Measurements from ENCODE around the gene PRUNE2. TPM values are rescaled to one million over a fixed set of nuclear protein-coding genes. Genes with fewer than 3 reads are reported as not detected.

The PRUNE2 gene
- total and polyA plus RNA-seq, 2 experiments from 2014 or later: 0.46 to 4.1 TPM

DNA sequence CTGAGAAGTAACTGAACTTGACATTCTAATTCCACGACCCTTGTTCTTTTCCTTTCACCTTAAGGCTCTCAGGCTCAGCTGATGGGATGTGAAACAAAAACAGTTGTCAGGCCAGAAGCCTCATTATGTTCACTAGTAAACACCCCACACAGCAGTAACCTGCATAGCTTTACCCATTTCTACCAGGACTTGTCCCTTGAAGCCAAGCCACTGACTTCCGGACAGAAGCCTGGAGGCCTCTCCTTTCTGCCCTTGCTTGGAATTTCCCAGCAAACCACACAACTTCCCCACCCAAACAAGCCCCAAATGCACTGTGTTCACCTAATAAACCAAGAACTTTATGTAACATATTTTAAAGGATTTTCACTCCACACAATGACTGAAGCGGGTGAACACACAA, 19.6 kb downstream of the PRUNE2 start:
- TF ChIP-seq EZH2 (IDR thresholded peaks at IDR 0.05; ENCODE audit: borderline replicate concordance) (no peak), EZH2phosphoT487 (IDR thresholded peaks at IDR 0.05; ENCODE audit: low read depth, severe bottlenecking, unreplicated experiment) (no peak)
- TF ChIP-seq, protein P1, sequence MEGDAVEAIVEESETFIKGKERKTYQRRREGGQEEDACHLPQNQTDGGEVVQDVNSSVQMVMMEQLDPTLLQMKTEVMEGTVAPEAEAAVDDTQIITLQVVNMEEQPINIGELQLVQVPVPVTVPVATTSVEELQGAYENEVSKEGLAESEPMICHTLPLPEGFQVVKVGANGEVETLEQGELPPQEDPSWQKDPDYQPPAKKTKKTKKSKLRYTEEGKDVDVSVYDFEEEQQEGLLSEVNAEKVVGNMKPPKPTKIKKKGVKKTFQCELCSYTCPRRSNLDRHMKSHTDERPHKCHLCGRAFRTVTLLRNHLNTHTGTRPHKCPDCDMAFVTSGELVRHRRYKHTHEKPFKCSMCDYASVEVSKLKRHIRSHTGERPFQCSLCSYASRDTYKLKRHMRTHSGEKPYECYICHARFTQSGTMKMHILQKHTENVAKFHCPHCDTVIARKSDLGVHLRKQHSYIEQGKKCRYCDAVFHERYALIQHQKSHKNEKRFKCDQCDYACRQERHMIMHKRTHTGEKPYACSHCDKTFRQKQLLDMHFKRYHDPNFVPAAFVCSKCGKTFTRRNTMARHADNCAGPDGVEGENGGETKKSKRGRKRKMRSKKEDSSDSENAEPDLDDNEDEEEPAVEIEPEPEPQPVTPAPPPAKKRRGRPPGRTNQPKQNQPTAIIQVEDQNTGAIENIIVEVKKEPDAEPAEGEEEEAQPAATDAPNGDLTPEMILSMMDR (IDR thresholded peaks at IDR 0.05; ENCODE audit: poor library complexity): no peak
- H4K20me1 ChIP-seq (ENCODE audit: insufficient read depth, poor library complexity, severe bottlenecking): no peaks in the 10 kb centered on the region

DNA sequence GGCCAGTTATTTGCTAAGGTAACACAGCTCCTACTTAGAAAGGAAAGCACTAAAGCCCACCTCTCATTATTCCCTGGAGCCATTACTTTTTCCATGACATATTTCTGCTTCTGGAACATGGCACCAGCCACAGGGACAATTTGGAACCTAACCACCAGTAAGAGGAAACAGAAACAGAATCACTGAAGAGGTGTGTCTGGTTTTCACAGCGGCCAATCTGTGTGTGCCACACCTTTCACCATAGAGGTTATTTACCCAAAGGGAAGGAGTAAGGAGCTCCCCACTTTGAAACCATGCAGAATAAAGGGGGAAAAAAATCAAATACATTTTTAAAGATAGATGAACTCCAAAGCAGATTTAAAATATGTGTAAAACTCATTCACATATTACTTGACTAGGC, 21.1 kb downstream of the PRUNE2 start:
- WGBS (ENCODE audit: low lambda C conversion rate, missing lambda C conversion rate): 97% methylated on average over 1 of the region's 1 CpG

More for the DNA sequence above, 19.6 kb downstream of the PRUNE2 start:
- WGBS (ENCODE audit: low lambda C conversion rate, missing lambda C conversion rate): 86% methylated on average over 3 of the region's 3 CpGs
- no peaks in the 10 kb centered on the region for H3K79me2 ChIP-seq
- no peak overlapping the region for H3K27ac ChIP-seq
- no peaks in the 10 kb centered on the region for H3K9me3 ChIP-seq (ENCODE audit: low read depth)
- no peaks in the 10 kb centered on the region for H3K27me3 ChIP-seq
- H3K9me2 ChIP-seq (replicated peaks; ENCODE audit: insufficient read depth): no peaks in the 10 kb centered on the region
- no peak for DNase-seq (ENCODE audit: low spot score)
- no peaks in the 10 kb centered on the region for H3K36me3 ChIP-seq (replicated peaks; ENCODE audit: insufficient read depth, low read depth)
- H3K4me1 ChIP-seq (ENCODE audit: insufficient read depth): peaks cover 3% of the 10 kb centered on the region
- no peak overlapping the region for H3K4me3 ChIP-seq
- H3K4me2 ChIP-seq: no peak overlapping the region
- no peak overlapping the region for H2AFZ ChIP-seq

DNA sequence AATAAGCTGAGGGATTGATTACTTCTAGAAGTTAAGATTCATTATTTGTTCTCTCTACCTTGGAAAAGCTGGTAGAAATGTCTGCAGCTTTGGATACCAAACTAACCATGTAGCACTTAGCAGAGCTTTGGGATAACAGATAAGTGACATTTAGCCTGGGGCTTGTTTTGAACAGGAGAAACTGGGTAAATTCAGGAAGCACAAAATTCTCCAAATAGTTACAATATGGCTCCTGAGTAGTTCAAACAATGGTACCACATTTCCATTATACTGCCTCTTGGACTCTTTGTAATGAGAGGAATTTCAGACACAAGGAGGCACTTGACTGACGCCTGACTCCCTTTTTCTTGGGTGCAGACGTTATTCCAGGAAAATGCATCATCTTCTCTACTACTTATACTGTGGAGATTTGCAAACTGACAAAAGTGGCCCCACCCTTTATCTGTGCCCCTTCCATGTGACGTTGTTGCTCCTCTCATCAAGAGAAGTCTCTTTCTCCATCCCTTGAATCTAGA, 22.5 kb downstream of the PRUNE2 start:
- no peak for DNase-seq (ENCODE audit: low spot score)
- Histone ChIP-seq H3K36me3 (replicated peaks; ENCODE audit: insufficient read depth, low read depth) (no peaks in the 10 kb centered on the region), H3K9me2 (replicated peaks; ENCODE audit: insufficient read depth) (no peaks in the 10 kb centered on the region), H3K4me1 (ENCODE audit: insufficient read depth) (peaks cover 3% of the 10 kb centered on the region), H3K9me3 (ENCODE audit: low read depth) (no peaks in the 10 kb centered on the region), H3K4me3 (no peak overlapping the region), H4K20me1 (ENCODE audit: insufficient read depth, poor library complexity, severe bottlenecking) (no peaks in the 10 kb centered on the region), H2AFZ (no peak overlapping the region), H3K27me3 (no peaks in the 10 kb centered on the region), H3K27ac (no peak overlapping the region), H3K79me2 (no peaks in the 10 kb centered on the region), H3K4me2 (no peak overlapping the region)
- TF ChIP-seq EZH2phosphoT487 (IDR thresholded peaks at IDR 0.05; ENCODE audit: low read depth, severe bottlenecking, unreplicated experiment) (no peak), EZH2 (IDR thresholded peaks at IDR 0.05; ENCODE audit: borderline replicate concordance) (no peak)
- TF ChIP-seq, protein P1 (IDR thresholded peaks at IDR 0.05; ENCODE audit: poor library complexity): no peak
- 76% methylated on average over 3 of the region's 3 CpGs for WGBS (ENCODE audit: low lambda C conversion rate, missing lambda C conversion rate)

More for the DNA sequence above, 21.1 kb downstream of the PRUNE2 start:
- no peaks in the 10 kb centered on the region for H3K9me2 ChIP-seq (replicated peaks; ENCODE audit: insufficient read depth)
- H3K79me2 ChIP-seq: no peaks in the 10 kb centered on the region
- H3K27me3 ChIP-seq: no peaks in the 10 kb centered on the region
- no peaks in the 10 kb centered on the region for H3K9me3 ChIP-seq (ENCODE audit: low read depth)
- H3K4me2 ChIP-seq: no peak overlapping the region
- H3K4me3 ChIP-seq: no peak overlapping the region
- H4K20me1 ChIP-seq (ENCODE audit: insufficient read depth, poor library complexity, severe bottlenecking): no peaks in the 10 kb centered on the region
- peaks cover 3% of the 10 kb centered on the region for H3K4me1 ChIP-seq (ENCODE audit: insufficient read depth)
- DNase-seq (ENCODE audit: low spot score): no peak
- H3K27ac ChIP-seq: no peak overlapping the region
- H2AFZ ChIP-seq: no peak overlapping the region
- H3K36me3 ChIP-seq (replicated peaks; ENCODE audit: insufficient read depth, low read depth): no peaks in the 10 kb centered on the region
- TF ChIP-seq, protein P1 (IDR thresholded peaks at IDR 0.05; ENCODE audit: poor library complexity): no peak
- TF ChIP-seq EZH2phosphoT487 (IDR thresholded peaks at IDR 0.05; ENCODE audit: low read depth, severe bottlenecking, unreplicated experiment) (no peak), EZH2 (IDR thresholded peaks at IDR 0.05; ENCODE audit: borderline replicate concordance) (no peak)

All from hepatocyte (in vitro differentiated cells).